Activated T-cell treated with anti-CD3 and anti-CD28 coated beads for 24 hours (primary cell): ENCODE data around the gene PPP1R15B.

Experiments used
- DNase-seq: peaks from one replicate; pipeline ENCODE4 v3.0.0-alpha.2; 2020; ENCODE audit warnings: low read depth

Gene PPP1R15B

GRCh38 chr1:204420039-204421004 is 8.7 kb upstream of the PPP1R15B start:
- no peak for DNase-seq

- DNase-seq, result no peak
Observed at GRCh38 chr1:204419064-204419403, 7.4 kb upstream of the PPP1R15B start.

- DNase-seq, result no peak
Observed at GRCh38 chr1:204418174-204419063, 6.8 kb upstream of the PPP1R15B start.

- DNase-seq, result peak; percentile 29
Observed at GRCh38 chr1:204417074-204417997, 5.7 kb upstream of the PPP1R15B start.

GRCh38 chr1:204416589-204417073 is 5.0 kb upstream of the PPP1R15B start:
- no peak for DNase-seq

- DNase-seq, result no peak
Observed at GRCh38 chr1:204415351-204415750, 3.7 kb upstream of the PPP1R15B start.

GRCh38 chr1:204414016-204414415 is 2.4 kb upstream of the PPP1R15B start:
- no peak for DNase-seq

- DNase-seq, result no peak
Observed at GRCh38 chr1:204413170-204413535, 1.5 kb upstream of the PPP1R15B start.

- peak; percentile 35 for DNase-seq
Observed at GRCh38 chr1:204410688-204411450, 748 bp downstream of the PPP1R15B start.

GRCh38 chr1:204409836-204410687 is 1.6 kb downstream of the PPP1R15B start:
- no peak for DNase-seq

- no peak for DNase-seq
Observed at GRCh38 chr1:204409123-204409522, 2.5 kb downstream of the PPP1R15B start.

- no peak for DNase-seq
Observed at GRCh38 chr1:204408602-204409001, 3.0 kb downstream of the PPP1R15B start.

- no peak for DNase-seq
Observed at GRCh38 chr1:204408074-204408507, 3.5 kb downstream of the PPP1R15B start.

- no peak for DNase-seq
Observed at GRCh38 chr1:204407295-204407971, 4.2 kb downstream of the PPP1R15B start.

GRCh38 chr1:204406621-204407020 is 5.0 kb downstream of the PPP1R15B start:
- no peak for DNase-seq

GRCh38 chr1:204405988-204406387 is 5.6 kb downstream of the PPP1R15B start:
- DNase-seq, result no peak

GRCh38 chr1:204404629-204405028 is 7.0 kb downstream of the PPP1R15B start:
- no peak for DNase-seq

- no peak for DNase-seq
Observed at GRCh38 chr1:204402391-204402790, 9.2 kb downstream of the PPP1R15B start.

GRCh38 chr1:204401730-204402129 is 9.9 kb downstream of the PPP1R15B start:
- no peak for DNase-seq
